HG03354 (cell line): Measurements from ENCODE around the gene C12orf56.
A peak's percentile ranks its signal among the peaks of the same experiment; 100 is the strongest.

Source experiments
- ATAC-seq: cut with Tn5 transposase; IDR thresholded peaks from one replicate; pipeline ENCODE4 v1.9.1; 2021; ENCODE audit warnings: mild to moderate bottlenecking; ENCODE audit not compliant: unreplicated experiment, poor library complexity, severe bottlenecking

The C12orf56 gene, protein sequence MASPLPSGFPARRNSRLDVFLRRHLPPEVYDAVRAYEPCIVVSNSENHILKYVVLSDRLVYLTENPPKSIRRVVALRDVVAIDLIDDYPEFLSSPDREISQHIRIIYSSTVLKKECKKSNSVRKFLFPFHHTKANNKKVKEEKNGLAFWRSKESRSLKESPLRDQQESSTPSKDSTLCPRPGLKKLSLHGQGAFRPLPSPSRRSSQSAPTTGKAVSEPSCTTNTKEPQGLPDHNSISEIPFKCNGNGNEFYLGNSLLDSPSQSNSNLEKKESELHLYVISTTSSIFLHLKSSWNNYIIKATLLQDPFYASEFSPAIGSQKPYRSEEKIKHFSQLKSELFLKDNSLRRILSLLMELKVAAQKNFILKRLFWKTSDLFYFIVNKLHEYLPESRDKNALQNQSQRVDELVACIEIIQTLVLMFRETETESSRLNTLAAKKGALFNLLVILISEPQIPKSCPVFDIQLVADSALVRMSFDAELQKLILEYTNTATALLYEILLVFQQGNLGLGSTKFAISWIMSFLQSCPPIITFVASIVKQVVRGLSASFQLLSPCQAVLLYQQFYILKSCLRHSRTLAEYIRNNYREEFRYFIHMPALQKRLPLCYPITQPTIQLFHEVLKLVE

GRCh38 chr12:64390275-64390851 lies at the start of gene C12orf56:
C12orf56 (minus strand) TSS chr12:64390758; CDS start chr12:64390565, 193 bp downstream.
- ATAC-seq = no peak

GRCh38 chr12:64440100-64440499 lies 49.5 kb upstream of the C12orf56 start:
- ATAC-seq = no peak

- ATAC-seq = no peak
These were observed 43.4 kb upstream of the C12orf56 start for GRCh38 chr12:64433915-64434314.

DNA sequence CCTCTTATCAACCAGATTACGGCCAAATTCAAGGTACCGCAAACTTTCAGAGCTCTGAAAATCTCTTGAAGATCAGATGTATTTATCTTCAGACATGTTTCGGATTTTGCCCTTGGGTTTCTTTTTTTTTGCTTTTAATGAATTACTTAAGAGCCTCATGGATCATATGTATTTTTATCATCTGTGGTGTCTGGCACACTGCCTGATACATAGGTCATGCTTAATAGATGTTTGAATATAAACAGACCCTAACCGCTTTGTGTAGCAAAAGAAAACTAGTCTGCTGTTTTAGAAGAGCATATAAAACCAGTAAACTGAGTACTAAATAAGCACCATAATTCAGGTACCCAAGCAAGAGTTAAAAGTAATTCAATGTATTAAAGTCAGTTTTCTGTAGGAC lies 41.2 kb upstream of the C12orf56 start:
- no peak for ATAC-seq

DNA sequence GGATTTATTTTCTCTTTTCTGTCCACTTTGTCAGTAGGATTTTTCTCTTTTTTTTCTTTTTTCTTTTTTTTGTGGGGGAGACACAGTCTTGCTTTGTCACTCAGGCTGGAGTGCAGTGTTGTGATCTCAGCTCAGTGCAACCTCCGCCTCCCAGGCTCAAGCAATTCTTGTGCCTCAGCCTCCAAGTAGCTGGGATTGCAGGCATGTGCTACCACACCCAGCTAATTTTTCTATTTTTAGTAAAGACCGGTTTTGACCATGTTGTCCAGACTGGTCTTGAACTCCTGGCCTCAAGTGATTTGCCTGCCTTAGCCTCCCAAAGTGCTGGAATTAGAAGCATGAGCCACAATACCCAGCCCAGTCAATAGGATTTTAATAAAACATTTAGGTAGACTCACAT lies 40.3 kb upstream of the C12orf56 start:
- no peak for ATAC-seq

DNA sequence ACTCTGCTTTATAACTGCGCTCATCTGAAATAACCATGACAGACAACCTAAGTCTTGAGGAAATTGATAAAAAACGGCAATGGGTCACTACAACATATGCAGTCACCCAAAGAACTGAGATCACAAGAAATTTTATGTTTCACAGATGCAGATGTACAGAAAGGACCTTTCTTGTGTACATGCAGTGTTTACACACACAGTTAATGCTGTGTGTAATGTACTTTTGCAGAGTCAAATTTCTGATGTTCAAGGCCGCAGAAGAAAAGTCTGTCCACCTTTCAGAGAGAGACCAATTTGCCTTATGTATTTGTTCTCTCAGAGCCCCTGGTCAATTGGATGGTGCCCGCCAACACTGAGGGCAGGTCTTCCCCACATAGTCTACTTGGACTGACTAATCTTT lies 38.4 kb upstream of the C12orf56 start:
- no peak for ATAC-seq

GRCh38 chr12:64427988-64428387 lies 37.4 kb upstream of the C12orf56 start:
- no peak for ATAC-seq

- ATAC-seq = no peak
These were observed 29.1 kb upstream of the C12orf56 start for GRCh38 chr12:64419696-64420095.

GRCh38 chr12:64418209-64418608 lies 27.7 kb upstream of the C12orf56 start:
- no peak for ATAC-seq

DNA sequence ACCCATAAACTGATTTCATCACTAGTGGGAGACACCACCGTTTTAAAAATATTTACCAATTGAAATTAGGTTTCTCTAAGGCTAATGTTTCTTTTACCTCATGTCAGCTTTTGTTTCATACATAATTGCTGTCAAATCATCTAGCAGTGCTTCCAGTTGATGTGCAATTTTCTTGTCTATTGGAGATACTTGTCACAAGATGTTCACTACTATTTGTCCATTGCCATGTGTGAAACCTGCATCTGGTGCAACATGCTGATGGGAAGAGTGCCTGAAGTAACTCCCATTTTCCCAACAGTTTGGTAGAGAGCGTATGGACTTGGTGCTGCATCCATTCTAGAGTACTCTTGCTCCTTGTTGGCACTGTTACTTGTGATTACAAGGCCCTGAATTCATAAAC lies 23.3 kb upstream of the C12orf56 start:
- ATAC-seq = no peak

- no peak for ATAC-seq
These were observed 21.9 kb upstream of the C12orf56 start for GRCh38 chr12:64412459-64412858.

GRCh38 chr12:64411427-64411826 lies 20.9 kb upstream of the C12orf56 start:
- ATAC-seq = no peak

GRCh38 chr12:64407342-64408223 lies 17.0 kb upstream of the C12orf56 start:
- no peak for ATAC-seq

DNA sequence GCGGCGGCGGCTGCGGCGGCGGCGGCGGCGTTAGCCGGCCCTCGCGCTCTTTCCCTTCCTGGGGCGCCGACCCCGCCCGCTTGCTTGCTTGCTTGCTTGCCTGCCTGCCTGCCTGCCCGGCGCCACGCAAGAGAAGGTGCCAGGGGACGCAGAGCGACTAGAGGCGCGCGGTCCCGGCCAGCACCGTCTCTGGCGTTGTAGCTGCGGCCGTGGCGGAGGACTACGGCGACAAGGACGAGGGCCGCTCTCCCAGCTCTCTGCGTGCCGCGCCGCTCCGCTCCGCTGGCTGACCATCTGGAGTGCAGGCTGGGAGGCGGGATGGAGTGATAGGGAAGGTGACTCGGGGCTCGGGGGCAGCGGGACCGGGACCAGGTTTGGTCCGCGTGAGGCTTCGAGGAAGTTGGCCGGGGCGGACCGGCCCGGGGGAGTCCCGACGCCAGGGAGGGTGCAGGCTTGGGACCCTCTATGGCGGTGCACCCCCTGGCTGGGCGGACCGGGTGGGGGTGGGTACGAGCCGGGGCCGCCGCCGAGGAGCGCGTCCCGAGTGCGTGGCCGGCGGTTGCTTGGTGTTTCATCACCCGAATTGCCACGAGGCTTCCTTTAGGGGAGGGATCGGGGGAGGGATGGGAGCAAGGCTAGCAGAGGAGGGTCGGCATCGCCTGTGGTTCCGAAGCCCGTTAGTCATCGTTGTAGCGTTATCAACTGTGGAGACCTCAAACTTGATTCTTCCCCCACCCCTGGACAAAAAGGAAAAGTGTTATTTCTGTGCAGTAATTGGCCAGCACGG lies 14.1 kb upstream of the C12orf56 start:
- peak; percentile 66 for ATAC-seq

- peak; percentile 96 for ATAC-seq
These were observed 13.3 kb upstream of the C12orf56 start, which contains the start of gene XPOT for GRCh38 chr12:64403707-64404469. XPOT (plus strand) TSS chr12:64404392; CDS start chr12:64410036, 5,644 bp downstream.

- ATAC-seq = no peak
These were observed 11.6 kb upstream of the C12orf56 start for GRCh38 chr12:64402181-64402580.

GRCh38 chr12:64400041-64400440 lies 9.5 kb upstream of the C12orf56 start:
- ATAC-seq = no peak

DNA sequence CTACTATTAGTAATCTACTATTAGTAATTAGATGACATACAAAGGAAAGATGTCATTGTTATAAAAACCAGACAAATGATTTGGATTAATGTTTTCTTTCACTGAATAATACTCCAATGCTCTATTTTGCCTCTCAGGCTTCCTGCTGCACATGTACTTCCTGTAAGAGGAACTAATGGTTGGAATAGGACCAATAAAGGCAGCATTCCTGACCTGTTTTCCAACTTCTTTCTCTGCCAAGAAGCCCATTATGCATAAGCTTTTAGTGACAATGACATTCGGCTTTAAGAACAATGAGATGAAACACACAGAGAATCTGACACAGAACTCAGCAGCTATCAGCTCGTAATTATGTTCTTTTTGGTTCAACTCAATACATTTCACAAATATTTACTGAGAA lies 5.2 kb upstream of the C12orf56 start:
- no peak for ATAC-seq
